ENCODE measurements around the gene CD109.
A peak's percentile ranks its signal among the peaks of the same experiment; 100 is the strongest.
"Not testable (repeated sequence)": the region's sequence is repeated elsewhere in the genome, so short reads cannot be mapped to it uniquely, and the experiment has no call there.

The CD109 gene

DNA sequence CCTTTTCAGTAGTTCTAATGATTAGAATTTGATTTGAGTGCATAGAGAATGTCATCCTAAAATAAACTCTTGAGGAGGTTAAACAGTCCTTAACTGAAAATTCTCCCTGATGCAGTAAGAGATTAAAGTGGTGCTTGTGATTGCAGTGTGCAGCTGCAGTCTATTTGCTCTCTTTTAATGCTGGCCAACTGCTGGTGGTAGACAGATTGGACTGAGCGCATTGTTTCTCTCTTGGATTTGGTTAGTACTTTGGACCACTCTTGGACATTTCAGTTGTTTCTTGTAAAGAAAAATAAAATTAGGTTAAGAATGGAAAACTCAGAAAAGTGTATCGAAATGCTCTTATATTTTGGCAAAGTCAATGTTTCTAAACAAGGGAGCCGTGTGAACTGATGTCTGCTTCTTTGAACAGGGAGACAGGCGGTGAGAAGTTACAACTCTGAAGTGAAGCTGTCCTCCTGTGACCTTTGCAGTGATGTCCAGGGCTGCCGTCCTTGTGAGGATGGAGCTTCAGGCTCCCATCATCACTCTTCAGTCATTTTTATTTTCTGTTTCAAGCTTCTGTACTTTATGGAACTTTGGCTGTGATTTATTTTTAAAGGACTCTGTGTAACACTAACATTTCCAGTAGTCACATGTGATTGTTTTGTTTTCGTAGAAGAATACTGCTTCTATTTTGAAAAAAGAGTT, 127.2 kb downstream of the CD109 start:
- H3K9ac ChIP-seq (ENCODE audit: insufficient read length), result no peak overlapping the region

GRCh38 chr6:73823832-73824231, 127.8 kb downstream of the CD109 start:
- TF ChIP-seq POLR2AphosphoS5 (IDR thresholded peaks at IDR 0.05; ENCODE audit: borderline replicate concordance, low read depth, low read length) (no peak), EZH2 (IDR thresholded peaks at IDR 0.05) (no peak), FOXP2 (optimal IDR thresholded peaks at IDR 0.05; ENCODE audit: control extremely low read depth, extremely low read length, insufficient read depth) (no peak)

More for the DNA sequence above, 127.2 kb downstream of the CD109 start:
- H3K36me3 ChIP-seq (ENCODE audit: insufficient read depth, low read length), result no peaks in the 10 kb centered on the region
- H3K9me3 ChIP-seq (ENCODE audit: low read depth, low read length), result no peaks in the 10 kb centered on the region
- DNase-seq (ENCODE audit: low read depth, low spot score), result no peak
- H3K27ac ChIP-seq, result no peak overlapping the region
- TF ChIP-seq FOXP2 (optimal IDR thresholded peaks at IDR 0.05; ENCODE audit: control extremely low read depth, extremely low read length, insufficient read depth), result no peak
- TF ChIP-seq EZH2 (IDR thresholded peaks at IDR 0.05), result no peak
- TF ChIP-seq POLR2AphosphoS5 (IDR thresholded peaks at IDR 0.05; ENCODE audit: borderline replicate concordance, low read depth, low read length), result no peak
- H3K4me3 ChIP-seq, result no peak overlapping the region

DNA sequence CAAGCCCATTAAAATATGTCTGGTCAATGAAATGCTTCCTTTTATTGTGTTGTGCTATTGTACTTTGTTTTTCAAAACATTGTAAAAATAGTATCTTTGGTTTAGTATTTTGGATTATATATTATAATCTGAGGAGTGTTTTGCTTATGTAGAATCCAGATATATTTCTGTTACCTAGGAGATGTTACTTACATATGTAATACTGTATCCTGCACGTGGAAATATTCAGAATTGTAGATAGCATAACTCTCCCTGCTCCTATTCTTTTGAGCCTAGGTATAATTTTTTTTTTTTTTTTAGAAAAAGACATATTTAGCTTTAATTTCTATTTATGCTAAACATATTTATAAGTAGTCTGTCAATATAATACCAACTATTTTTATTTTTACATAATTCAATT, 130.6 kb downstream of the CD109 start:
- no peak overlapping the region for H3K9ac ChIP-seq (ENCODE audit: insufficient read length)

More at GRCh38 chr6:73823832-73824231, 127.8 kb downstream of the CD109 start:
- no peak for DNase-seq (ENCODE audit: low read depth, low spot score)
- Histone ChIP-seq H3K4me3 (no peak overlapping the region), H3K9ac (ENCODE audit: insufficient read length) (no peak overlapping the region), H3K9me3 (ENCODE audit: low read depth, low read length) (no peaks in the 10 kb centered on the region), H3K36me3 (ENCODE audit: insufficient read depth, low read length) (no peaks in the 10 kb centered on the region), H3K27ac (no peak overlapping the region)

GRCh38 chr6:73830119-73830518, 134.1 kb downstream of the CD109 start:
- no peak for DNase-seq (ENCODE audit: low read depth, low spot score)
- no peak overlapping the region for H3K27ac ChIP-seq

More for the DNA sequence above, 130.6 kb downstream of the CD109 start:
- Histone ChIP-seq H3K27ac (no peak overlapping the region), H3K4me3 (no peak overlapping the region), H3K9me3 (ENCODE audit: low read depth, low read length) (no peaks in the 10 kb centered on the region), H3K36me3 (ENCODE audit: insufficient read depth, low read length) (no peaks in the 10 kb centered on the region)
- no peak for DNase-seq (ENCODE audit: low read depth, low spot score)
- TF ChIP-seq FOXP2 (optimal IDR thresholded peaks at IDR 0.05; ENCODE audit: control extremely low read depth, extremely low read length, insufficient read depth), result no peak
- no peak for TF ChIP-seq POLR2AphosphoS5 (IDR thresholded peaks at IDR 0.05; ENCODE audit: borderline replicate concordance, low read depth, low read length)
- TF ChIP-seq EZH2 (IDR thresholded peaks at IDR 0.05), result no peak

GRCh38 chr6:73832313-73832712, 136.3 kb downstream of the CD109 start:
- no peak overlapping the region for H3K9ac ChIP-seq (ENCODE audit: insufficient read length)
- no peaks in the 10 kb centered on the region for H3K9me3 ChIP-seq (ENCODE audit: low read depth, low read length)
- H3K36me3 ChIP-seq (ENCODE audit: insufficient read depth, low read length), result no peaks in the 10 kb centered on the region
- no peak overlapping the region for H3K4me3 ChIP-seq
- no peak for DNase-seq (ENCODE audit: low read depth, low spot score)
- TF ChIP-seq EZH2 (IDR thresholded peaks at IDR 0.05) (no peak), POLR2AphosphoS5 (IDR thresholded peaks at IDR 0.05; ENCODE audit: borderline replicate concordance, low read depth, low read length) (no peak), FOXP2 (optimal IDR thresholded peaks at IDR 0.05; ENCODE audit: control extremely low read depth, extremely low read length, insufficient read depth) (no peak)
- no peak overlapping the region for H3K27ac ChIP-seq

More at GRCh38 chr6:73830119-73830518, 134.1 kb downstream of the CD109 start:
- Histone ChIP-seq H3K4me3 (no peak overlapping the region), H3K9me3 (ENCODE audit: low read depth, low read length) (no peaks in the 10 kb centered on the region), H3K36me3 (ENCODE audit: insufficient read depth, low read length) (no peaks in the 10 kb centered on the region), H3K9ac (ENCODE audit: insufficient read length) (no peak overlapping the region)
- TF ChIP-seq EZH2 (IDR thresholded peaks at IDR 0.05), result no peak
- TF ChIP-seq FOXP2 (optimal IDR thresholded peaks at IDR 0.05; ENCODE audit: control extremely low read depth, extremely low read length, insufficient read depth), result no peak
- no peak for TF ChIP-seq POLR2AphosphoS5 (IDR thresholded peaks at IDR 0.05; ENCODE audit: borderline replicate concordance, low read depth, low read length)

- not testable (repeated sequence) for DNase-seq (ENCODE audit: low read depth, low spot score); H3K9me3 ChIP-seq (ENCODE audit: low read depth, low read length); H3K9ac ChIP-seq (ENCODE audit: insufficient read length); H3K36me3 ChIP-seq (ENCODE audit: insufficient read depth, low read length); H3K4me3 ChIP-seq; H3K27ac ChIP-seq
Observed at GRCh38 chr6:73844696-73845095, 148.7 kb downstream of the CD109 start.

DNA sequence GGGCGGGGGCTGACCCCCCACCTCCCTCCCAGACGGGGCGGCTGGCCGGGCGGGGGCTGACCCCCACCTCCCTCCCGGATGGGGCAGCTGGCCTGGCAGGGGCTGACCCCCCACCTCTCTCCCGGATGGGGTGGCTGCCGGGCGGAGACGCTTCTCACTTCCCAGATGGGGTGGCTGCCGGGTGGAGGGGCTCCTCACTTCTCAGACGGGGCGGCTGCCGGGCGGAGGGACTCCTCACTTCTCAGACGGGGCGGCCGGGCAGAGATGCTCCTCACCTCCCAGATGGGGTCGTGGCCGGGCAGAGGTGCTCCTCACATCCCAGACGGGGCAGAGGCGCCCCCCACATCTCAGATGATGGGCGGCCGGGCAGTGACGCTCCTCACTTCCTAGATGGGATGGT, 155.0 kb downstream of the CD109 start:
- DNase-seq (ENCODE audit: low read depth, low spot score); H3K36me3 ChIP-seq (ENCODE audit: insufficient read depth, low read length); H3K9ac ChIP-seq (ENCODE audit: insufficient read length); H3K4me3 ChIP-seq; H3K9me3 ChIP-seq (ENCODE audit: low read depth, low read length); H3K27ac ChIP-seq: not testable (repeated sequence)

GRCh38 chr6:73854998-73855718, 159.2 kb downstream of the CD109 start:
- DNase-seq (ENCODE audit: low read depth, low spot score), result peak; percentile 75
- Histone ChIP-seq H3K36me3 (ENCODE audit: insufficient read depth, low read length) (no peaks in the 10 kb centered on the region), H3K27ac (no peak overlapping the region), H3K9me3 (ENCODE audit: low read depth, low read length) (no peaks in the 10 kb centered on the region), H3K9ac (ENCODE audit: insufficient read length) (peak overlapping the region; percentile 39), H3K4me3 (peak overlapping the region; percentile 40; the same call in 1 of the 2 replicates)
- no peak for TF ChIP-seq FOXP2 (optimal IDR thresholded peaks at IDR 0.05; ENCODE audit: control extremely low read depth, extremely low read length, insufficient read depth)
- no peak for TF ChIP-seq POLR2AphosphoS5 (IDR thresholded peaks at IDR 0.05; ENCODE audit: borderline replicate concordance, low read depth, low read length)
- no peak for TF ChIP-seq EZH2 (IDR thresholded peaks at IDR 0.05)

All from SK-N-MC (cell line).